ENCODE results near the gene ZNF567. TPM values are rescaled to one million over a fixed set of nuclear protein-coding genes. Genes with fewer than 3 reads are reported as not detected.

The ZNF567 gene
- total RNA-seq: 1 to 10 TPM; 8.0 to 9.4 TPM

GRCh38 chr19:36687214-36688056, at the start of gene ZNF567:
TSS of gene ZNF567 (plus strand) at chr19:36687612. CDS start at chr19:36694868, 7,256 bp downstream.
- Mint-ChIP-seq H3K36me3 (peaks cover 86% of the 10 kb centered on the region), H3K27me3 (peaks cover 5% of the 10 kb centered on the region), H3K27ac (peak within 1 kb of the TSS; percentile 97), H3K9me3 (peaks cover 29% of the 10 kb centered on the region), H3K4me1 (peaks cover 16% of the 10 kb centered on the region), H3K4me3 (peak within 1 kb of the TSS; percentile 97)
- DNase-seq: peak; percentile 98

GRCh38 chr19:36638862-36639510, 48.4 kb upstream of the ZNF567 start:
- no peak overlapping the region for H3K27ac Mint-ChIP-seq
- no peak for DNase-seq
- peaks cover 62% of the 10 kb centered on the region for H3K9me3 Mint-ChIP-seq
- H3K27me3 Mint-ChIP-seq: no peaks in the 10 kb centered on the region
- H3K4me3 Mint-ChIP-seq: no peak overlapping the region
- peaks cover 75% of the 10 kb centered on the region for H3K36me3 Mint-ChIP-seq
- no peaks in the 10 kb centered on the region for H3K4me1 Mint-ChIP-seq

GRCh38 chr19:36646746-36647145, 40.7 kb upstream of the ZNF567 start:
- no peaks in the 10 kb centered on the region for H3K4me1 Mint-ChIP-seq
- no peak for DNase-seq
- H3K4me3 Mint-ChIP-seq: no peak overlapping the region
- no peaks in the 10 kb centered on the region for H3K27me3 Mint-ChIP-seq
- H3K9me3 Mint-ChIP-seq: peaks cover 47% of the 10 kb centered on the region
- H3K27ac Mint-ChIP-seq: no peak overlapping the region
- H3K36me3 Mint-ChIP-seq: peaks cover 77% of the 10 kb centered on the region

GRCh38 chr19:36652958-36653357, 34.5 kb upstream of the ZNF567 start:
- H3K4me3 Mint-ChIP-seq: no peak overlapping the region
- no peak for DNase-seq
- peaks cover 45% of the 10 kb centered on the region for H3K9me3 Mint-ChIP-seq
- no peak overlapping the region for H3K27ac Mint-ChIP-seq
- no peaks in the 10 kb centered on the region for H3K4me1 Mint-ChIP-seq
- peaks cover 84% of the 10 kb centered on the region for H3K36me3 Mint-ChIP-seq
- no peaks in the 10 kb centered on the region for H3K27me3 Mint-ChIP-seq

- peaks cover 46% of the 10 kb centered on the region for H3K9me3 Mint-ChIP-seq
Observed at GRCh38 chr19:36665832-36666231, 21.6 kb upstream of the ZNF567 start.

GRCh38 chr19:36668646-36669045, 18.8 kb upstream of the ZNF567 start:
- Mint-ChIP-seq H3K4me1 (peaks cover 16% of the 10 kb centered on the region), H3K27ac (no peak overlapping the region)

More at GRCh38 chr19:36665832-36666231, 21.6 kb upstream of the ZNF567 start:
- DNase-seq: no peak
- H3K36me3 Mint-ChIP-seq: peaks cover 73% of the 10 kb centered on the region
- H3K4me1 Mint-ChIP-seq: peaks cover 16% of the 10 kb centered on the region
- peak overlapping the region; percentile 97 for H3K27ac Mint-ChIP-seq
- H3K4me3 Mint-ChIP-seq: peak overlapping the region; percentile 98
- no peaks in the 10 kb centered on the region for H3K27me3 Mint-ChIP-seq

GRCh38 chr19:36672368-36672767, 15.0 kb upstream of the ZNF567 start:
- Mint-ChIP-seq H3K27ac (no peak overlapping the region), H3K9me3 (peaks cover 47% of the 10 kb centered on the region), H3K4me3 (no peak overlapping the region), H3K27me3 (no peaks in the 10 kb centered on the region), H3K36me3 (peaks cover 60% of the 10 kb centered on the region), H3K4me1 (peaks cover 9% of the 10 kb centered on the region)
- DNase-seq: no peak

More at GRCh38 chr19:36668646-36669045, 18.8 kb upstream of the ZNF567 start:
- Mint-ChIP-seq H3K4me3 (peak overlapping the region; percentile 98), H3K9me3 (peaks cover 50% of the 10 kb centered on the region), H3K36me3 (peaks cover 78% of the 10 kb centered on the region), H3K27me3 (no peaks in the 10 kb centered on the region)
- no peak for DNase-seq

GRCh38 chr19:36674201-36674600, 13.2 kb upstream of the ZNF567 start:
- Mint-ChIP-seq H3K36me3 (peaks cover 64% of the 10 kb centered on the region), H3K27me3 (no peaks in the 10 kb centered on the region), H3K9me3 (peaks cover 48% of the 10 kb centered on the region), H3K4me3 (no peak overlapping the region), H3K27ac (no peak overlapping the region), H3K4me1 (peaks cover 1% of the 10 kb centered on the region)
- DNase-seq: no peak

- no peaks in the 10 kb centered on the region for H3K4me1 Mint-ChIP-seq
- no peak overlapping the region for H3K4me3 Mint-ChIP-seq
- H3K27ac Mint-ChIP-seq: no peak overlapping the region
- no peak for DNase-seq
- H3K9me3 Mint-ChIP-seq: peaks cover 46% of the 10 kb centered on the region
- H3K27me3 Mint-ChIP-seq: no peaks in the 10 kb centered on the region
- H3K36me3 Mint-ChIP-seq: peaks cover 67% of the 10 kb centered on the region
Observed at GRCh38 chr19:36679455-36679854, 8.0 kb upstream of the ZNF567 start.

GRCh38 chr19:36685835-36686234, 1.6 kb upstream of the ZNF567 start:
- Mint-ChIP-seq H3K9me3 (peaks cover 32% of the 10 kb centered on the region), H3K27ac (no peak overlapping the region), H3K4me1 (peaks cover 16% of the 10 kb centered on the region), H3K27me3 (peaks cover 5% of the 10 kb centered on the region), H3K4me3 (peak overlapping the region; percentile 97), H3K36me3 (peaks cover 86% of the 10 kb centered on the region)
- DNase-seq: no peak

- Mint-ChIP-seq H3K4me1 (peaks cover 16% of the 10 kb centered on the region), H3K4me3 (peak overlapping the region; percentile 97), H3K36me3 (peaks cover 85% of the 10 kb centered on the region), H3K27ac (peak overlapping the region; percentile 97), H3K9me3 (peaks cover 28% of the 10 kb centered on the region), H3K27me3 (peaks cover 5% of the 10 kb centered on the region)
- no peak for DNase-seq
Observed at GRCh38 chr19:36686365-36687213, 823 bp upstream of the ZNF567 start.

GRCh38 chr19:36688058-36688457, 646 bp downstream of the ZNF567 start:
- DNase-seq: no peak
- peaks cover 16% of the 10 kb centered on the region for H3K4me1 Mint-ChIP-seq

GRCh38 chr19:36707134-36707533, 19.7 kb downstream of the ZNF567 start:
- no peak overlapping the region for H3K4me3 Mint-ChIP-seq

More at GRCh38 chr19:36688058-36688457, 646 bp downstream of the ZNF567 start:
- Mint-ChIP-seq H3K27me3 (peaks cover 5% of the 10 kb centered on the region), H3K36me3 (peaks cover 86% of the 10 kb centered on the region), H3K9me3 (peaks cover 29% of the 10 kb centered on the region), H3K4me3 (peak overlapping the region; percentile 97), H3K27ac (peak overlapping the region; percentile 97)

GRCh38 chr19:36709423-36709822, 22.0 kb downstream of the ZNF567 start:
- H3K9me3 Mint-ChIP-seq: peaks cover 62% of the 10 kb centered on the region
- H3K27me3 Mint-ChIP-seq: no peaks in the 10 kb centered on the region
- no peak for DNase-seq
- no peaks in the 10 kb centered on the region for H3K4me1 Mint-ChIP-seq
- peaks cover 97% of the 10 kb centered on the region for H3K36me3 Mint-ChIP-seq
- H3K27ac Mint-ChIP-seq: no peak overlapping the region
- no peak overlapping the region for H3K4me3 Mint-ChIP-seq

More at GRCh38 chr19:36707134-36707533, 19.7 kb downstream of the ZNF567 start:
- DNase-seq: no peak
- no peaks in the 10 kb centered on the region for H3K4me1 Mint-ChIP-seq
- peaks cover 51% of the 10 kb centered on the region for H3K9me3 Mint-ChIP-seq
- peaks cover 92% of the 10 kb centered on the region for H3K36me3 Mint-ChIP-seq
- H3K27me3 Mint-ChIP-seq: no peaks in the 10 kb centered on the region
- no peak overlapping the region for H3K27ac Mint-ChIP-seq
